K562 (cell line): Measurements from ENCODE around the gene SYT17. TPM values are rescaled to one million over a fixed set of nuclear protein-coding genes. Genes with fewer than 3 reads are reported as not detected.

Source experiments
- ILF3 ChIP-seq: fragments of 450-650 bp; IDR thresholded peaks from 2 replicates; pipeline ENCODE4 v1.6.1; 2018; ENCODE audit warnings: antibody characterized with exemption, mild to moderate bottlenecking, moderate library complexity, borderline replicate concordance
- JUN ChIP-seq, 2 experiments: sonication (generic) in 1 of 2; formaldehyde crosslinking in 1 of 2; IDR thresholded peaks; 2 replicates each; pipeline versions ENCODE4 v1.6.1 to v1.8.0; 2012 to 2022; ENCODE audit warnings: borderline replicate concordance in 2 of 2, mild to moderate bottlenecking in 2 of 2, improper control_type of control experiment in 1 of 2, low read depth in 1 of 2, low read length in 1 of 2, missing genetic modification reagents in 1 of 2
- SMAD1 ChIP-seq: fragments of 150-350 bp; IDR thresholded peaks from 2 replicates; pipeline ENCODE4 v1.6.1; 2014; ENCODE audit warnings: low read length, low read depth; ENCODE audit not compliant: partially characterized antibody
- TCF7 ChIP-seq: sonication (generic); IDR thresholded peaks from 2 replicates; pipeline ENCODE4 v1.6.1; 2016; ENCODE audit warnings: antibody characterized with exemption, borderline replicate concordance
- ZNF282 ChIP-seq: sonication (generic); formaldehyde crosslinking; IDR thresholded peaks from 2 replicates; pipeline ENCODE4 v1.8.1; 2023; ENCODE audit warnings: missing genetic modification reagents
- polyA plus RNA-seq, 8 experiments: library from polyadenylated mRNA; depleted of rRNA in 4 of 8; stranded (reverse) in 5 of 8; unstranded in 3 of 8; fragments of >200 nt; fragmentation: Nextera tagmentation in 2 of 8; fragmentation: Illumina TruSeq in 1 of 8; extraction: Ambion mirVana in 2 of 8; extraction: Trizol in 1 of 8; gene quantifications; 2 replicates each; pipeline versions ENCODE4 v1.2.1 to v1.2.3, GENCODE V29; 2011 to 2014; ENCODE audit warnings: inconsistent platforms in 1 of 8, missing spikeins in 1 of 8
- total RNA-seq, 7 experiments: library from RNA; depleted of rRNA in 6 of 7; stranded (reverse); fragments of >200 nt in 6 of 7; fragmentation: Illumina TruSeq in 2 of 7; extraction: Trizol in 2 of 7; gene quantifications; 2 replicates each; pipeline versions ENCODE4 v1.2.1 to v1.2.3, GENCODE V29; 2011 to 2021; ENCODE audit warnings: low replicate concordance in 1 of 7
- TF ChIP-seq, protein P1 (sequence below): sonication (generic); formaldehyde crosslinking; IDR thresholded peaks from 2 replicates; pipeline ENCODE4 v1.8.0; 2022; ENCODE audit warnings: mild to moderate bottlenecking, missing genetic modification reagents
- TF ChIP-seq, protein P2 (sequence below): fragments of 250-450 bp; sonication (Bioruptor Pico); IDR thresholded peaks from 2 replicates; pipeline ENCODE4 v1.4.0; 2020; ENCODE audit warnings: mild to moderate bottlenecking, moderate library complexity
- TF ChIP-seq, protein P3 (sequence below): fragments of 250-450 bp; sonication (Bioruptor Pico); IDR thresholded peaks from 2 replicates; pipeline ENCODE4 v1.8.0; 2021; ENCODE audit warnings: moderate library complexity, mild to moderate bottlenecking, inconsistent platforms

The SYT17 gene
- total and polyA plus RNA-seq, 9 of the 15 experiments (the other 6 are each of a cell fraction or from before 2014, with no cell fraction given) = not detected

DNA sequence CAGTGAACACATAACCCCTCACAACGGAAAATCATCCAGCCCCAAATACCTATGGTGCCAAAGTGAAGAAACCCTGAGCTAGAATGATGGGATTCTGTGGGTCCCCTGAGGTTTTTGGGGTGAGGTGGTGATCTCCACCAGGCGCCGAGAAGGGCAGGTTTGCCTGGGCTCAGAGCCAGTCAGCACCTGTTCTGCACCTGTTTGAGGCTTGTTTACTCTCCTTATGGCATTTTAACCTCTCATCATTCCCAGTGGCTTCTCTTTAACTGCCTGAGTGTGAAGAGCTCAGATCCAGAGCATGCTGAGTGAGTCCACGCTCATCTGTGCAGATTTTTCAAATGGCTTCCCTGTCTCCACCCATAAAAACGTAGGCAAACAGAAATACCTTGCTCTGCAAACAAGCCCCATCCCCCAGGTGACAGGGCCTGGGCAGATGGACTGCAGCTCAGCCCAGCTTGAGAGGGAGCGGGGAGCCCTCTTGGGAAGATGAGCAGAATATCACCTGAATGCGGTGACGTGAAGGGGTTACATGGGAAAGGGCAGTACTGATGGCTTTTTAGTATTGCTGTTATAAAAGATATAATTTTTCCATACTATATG lies 77.4 kb downstream of the SYT17 start (continued):
- TF ChIP-seq, protein P1, sequence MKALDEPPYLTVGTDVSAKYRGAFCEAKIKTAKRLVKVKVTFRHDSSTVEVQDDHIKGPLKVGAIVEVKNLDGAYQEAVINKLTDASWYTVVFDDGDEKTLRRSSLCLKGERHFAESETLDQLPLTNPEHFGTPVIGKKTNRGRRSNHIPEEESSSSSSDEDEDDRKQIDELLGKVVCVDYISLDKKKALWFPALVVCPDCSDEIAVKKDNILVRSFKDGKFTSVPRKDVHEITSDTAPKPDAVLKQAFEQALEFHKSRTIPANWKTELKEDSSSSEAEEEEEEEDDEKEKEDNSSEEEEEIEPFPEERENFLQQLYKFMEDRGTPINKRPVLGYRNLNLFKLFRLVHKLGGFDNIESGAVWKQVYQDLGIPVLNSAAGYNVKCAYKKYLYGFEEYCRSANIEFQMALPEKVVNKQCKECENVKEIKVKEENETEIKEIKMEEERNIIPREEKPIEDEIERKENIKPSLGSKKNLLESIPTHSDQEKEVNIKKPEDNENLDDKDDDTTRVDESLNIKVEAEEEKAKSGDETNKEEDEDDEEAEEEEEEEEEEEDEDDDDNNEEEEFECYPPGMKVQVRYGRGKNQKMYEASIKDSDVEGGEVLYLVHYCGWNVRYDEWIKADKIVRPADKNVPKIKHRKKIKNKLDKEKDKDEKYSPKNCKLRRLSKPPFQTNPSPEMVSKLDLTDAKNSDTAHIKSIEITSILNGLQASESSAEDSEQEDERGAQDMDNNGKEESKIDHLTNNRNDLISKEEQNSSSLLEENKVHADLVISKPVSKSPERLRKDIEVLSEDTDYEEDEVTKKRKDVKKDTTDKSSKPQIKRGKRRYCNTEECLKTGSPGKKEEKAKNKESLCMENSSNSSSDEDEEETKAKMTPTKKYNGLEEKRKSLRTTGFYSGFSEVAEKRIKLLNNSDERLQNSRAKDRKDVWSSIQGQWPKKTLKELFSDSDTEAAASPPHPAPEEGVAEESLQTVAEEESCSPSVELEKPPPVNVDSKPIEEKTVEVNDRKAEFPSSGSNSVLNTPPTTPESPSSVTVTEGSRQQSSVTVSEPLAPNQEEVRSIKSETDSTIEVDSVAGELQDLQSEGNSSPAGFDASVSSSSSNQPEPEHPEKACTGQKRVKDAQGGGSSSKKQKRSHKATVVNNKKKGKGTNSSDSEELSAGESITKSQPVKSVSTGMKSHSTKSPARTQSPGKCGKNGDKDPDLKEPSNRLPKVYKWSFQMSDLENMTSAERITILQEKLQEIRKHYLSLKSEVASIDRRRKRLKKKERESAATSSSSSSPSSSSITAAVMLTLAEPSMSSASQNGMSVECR (CRISPR knock-in tag) = no peak
- TF ChIP-seq, protein P2, sequence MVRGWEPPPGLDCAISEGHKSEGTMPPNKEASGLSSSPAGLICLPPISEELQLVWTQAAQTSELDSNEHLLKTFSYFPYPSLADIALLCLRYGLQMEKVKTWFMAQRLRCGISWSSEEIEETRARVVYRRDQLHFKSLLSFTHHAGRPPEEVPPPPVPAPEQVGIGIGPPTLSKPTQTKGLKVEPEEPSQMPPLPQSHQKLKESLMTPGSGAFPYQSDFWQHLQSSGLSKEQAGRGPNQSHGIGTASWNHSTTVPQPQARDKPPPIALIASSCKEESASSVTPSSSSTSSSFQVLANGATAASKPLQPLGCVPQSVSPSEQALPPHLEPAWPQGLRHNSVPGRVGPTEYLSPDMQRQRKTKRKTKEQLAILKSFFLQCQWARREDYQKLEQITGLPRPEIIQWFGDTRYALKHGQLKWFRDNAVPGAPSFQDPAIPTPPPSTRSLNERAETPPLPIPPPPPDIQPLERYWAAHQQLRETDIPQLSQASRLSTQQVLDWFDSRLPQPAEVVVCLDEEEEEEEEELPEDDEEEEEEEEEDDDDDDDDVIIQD = no peak
- no peak for TF ChIP-seq SMAD1
- no peak for TF ChIP-seq ZNF282 (CRISPR knock-in tag)
- TF ChIP-seq JUN (IDR thresholded peaks at IDR 0.05; ENCODE audit: borderline replicate concordance, low read depth, low read length) = no peak
- TF ChIP-seq JUN (CRISPR knock-in tag; IDR thresholded peaks at IDR 0.05; ENCODE audit: borderline replicate concordance) = no peak
- TF ChIP-seq TCF7 = no peak
- no peak for TF ChIP-seq ILF3
- TF ChIP-seq, protein P3, sequence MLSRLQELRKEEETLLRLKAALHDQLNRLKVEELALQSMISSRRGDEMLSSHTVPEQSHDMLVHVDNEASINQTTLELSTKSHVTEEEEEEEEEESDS (CRISPR knock-in tag) = no peak
